GM12873 (cell line): ENCODE results near the gene RNF144A.

ENCODE experiments used
- CTCF ChIP-seq: IDR thresholded peaks from 2 replicates; pipeline ENCODE4 v1.5.1; 2012; ENCODE audit warnings: low read depth, mild to moderate bottlenecking, moderate library complexity, low read length, control low read depth; ENCODE audit not compliant: insufficient read depth; ENCODE audit errors: missing control alignments

RNF144A gene

GRCh38 chr2:7016601-7017211 is 99.5 kb downstream of the RNF144A start:
- TF ChIP-seq CTCF = no peak

- no peak for TF ChIP-seq CTCF
Measured at GRCh38 chr2:7017671-7018281, 100.6 kb downstream of the RNF144A start.

GRCh38 chr2:7018282-7018701 is 101.1 kb downstream of the RNF144A start:
- TF ChIP-seq CTCF = no peak

- TF ChIP-seq CTCF = no peak
Measured at GRCh38 chr2:7018767-7019166, 101.6 kb downstream of the RNF144A start.

GRCh38 chr2:7019191-7019590 is 102.0 kb downstream of the RNF144A start:
- TF ChIP-seq CTCF = no peak

- no peak for TF ChIP-seq CTCF
Measured at GRCh38 chr2:7020059-7020458, 102.8 kb downstream of the RNF144A start.

GRCh38 chr2:7020468-7020867 is 103.3 kb downstream of the RNF144A start:
- TF ChIP-seq CTCF = no peak
